Sigmoid colon (tissue), 3 donors: Measurements from ENCODE around the gene EIPR1.

Experiments used
- POLR2A ChIP-seq, 2 donors: fragments of 450-650 bp; IDR thresholded peaks; one replicate each; pipeline ENCODE4 v1.6.1; 2016; ENCODE audit warnings: antibody characterized with exemption in 2 of 2, mild to moderate bottlenecking in 2 of 2, moderate library complexity in 2 of 2
- TF ChIP-seq, protein P1 (sequence below), 4 experiments: fragments of 450-650 bp in 3 of 4; fragments of 200-600 bp in 1 of 4; IDR thresholded peaks; one replicate each; pipeline ENCODE4 v1.5.1; 2016 to 2019; ENCODE audit warnings: antibody characterized with exemption in 4 of 4, mild to moderate bottlenecking in 3 of 4, moderate library complexity in 2 of 4

DNA sequence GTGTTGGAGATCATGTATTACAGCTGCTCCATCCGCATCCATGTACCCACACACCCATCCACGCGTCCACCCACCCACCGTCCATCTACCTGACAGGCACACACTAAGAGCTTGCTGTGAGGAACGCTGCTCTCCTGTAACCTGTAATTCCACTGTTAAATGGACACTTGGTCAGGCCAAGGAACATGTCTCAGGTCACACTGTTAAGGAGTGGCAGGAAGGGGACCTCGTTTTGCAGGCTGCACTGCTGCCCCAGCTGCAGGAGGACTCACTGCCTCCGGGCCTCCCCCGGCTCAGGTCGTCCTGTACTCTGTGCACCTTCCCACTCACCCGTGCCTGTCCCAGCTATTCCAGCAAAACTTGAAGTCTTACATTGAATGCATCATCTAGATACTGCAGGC is 170.5 kb downstream of the EIPR1 start:
- no peak for TF ChIP-seq POLR2A (IDR thresholded peaks at IDR 0.05)
- TF ChIP-seq, protein P1, sequence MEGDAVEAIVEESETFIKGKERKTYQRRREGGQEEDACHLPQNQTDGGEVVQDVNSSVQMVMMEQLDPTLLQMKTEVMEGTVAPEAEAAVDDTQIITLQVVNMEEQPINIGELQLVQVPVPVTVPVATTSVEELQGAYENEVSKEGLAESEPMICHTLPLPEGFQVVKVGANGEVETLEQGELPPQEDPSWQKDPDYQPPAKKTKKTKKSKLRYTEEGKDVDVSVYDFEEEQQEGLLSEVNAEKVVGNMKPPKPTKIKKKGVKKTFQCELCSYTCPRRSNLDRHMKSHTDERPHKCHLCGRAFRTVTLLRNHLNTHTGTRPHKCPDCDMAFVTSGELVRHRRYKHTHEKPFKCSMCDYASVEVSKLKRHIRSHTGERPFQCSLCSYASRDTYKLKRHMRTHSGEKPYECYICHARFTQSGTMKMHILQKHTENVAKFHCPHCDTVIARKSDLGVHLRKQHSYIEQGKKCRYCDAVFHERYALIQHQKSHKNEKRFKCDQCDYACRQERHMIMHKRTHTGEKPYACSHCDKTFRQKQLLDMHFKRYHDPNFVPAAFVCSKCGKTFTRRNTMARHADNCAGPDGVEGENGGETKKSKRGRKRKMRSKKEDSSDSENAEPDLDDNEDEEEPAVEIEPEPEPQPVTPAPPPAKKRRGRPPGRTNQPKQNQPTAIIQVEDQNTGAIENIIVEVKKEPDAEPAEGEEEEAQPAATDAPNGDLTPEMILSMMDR (IDR thresholded peaks at IDR 0.05) = no peak
